Mucosa of descending colon (tissue), 3 donors: Measurements from ENCODE around the gene IGSF9B. TPM values are rescaled to one million over a fixed set of nuclear protein-coding genes. Genes with fewer than 3 reads are reported as not detected.

Source experiments
- ATAC-seq: fragments of 200-7000 bp; cut with Tn5 transposase; one replicate; pipeline ENCODE4 v1.9.1; 2020; ENCODE audit warnings: mild to moderate bottlenecking, moderate library complexity
- DNase-seq, 3 donors: peaks; one replicate each; pipeline ENCODE4 v3.0.0-alpha.2; 2020
- H3K36me3 ChIP-seq: fragments of 200-600 bp; one replicate; pipeline ENCODE4 v1.8.0; 2021; ENCODE audit warnings: low read depth, mild to moderate bottlenecking
- H3K4me1 ChIP-seq: fragments of 200-600 bp; one replicate; pipeline ENCODE4 v1.8.0; 2021; ENCODE audit warnings: low read depth, mild to moderate bottlenecking
- H3K4me3 ChIP-seq: fragments of 200-600 bp; one replicate; pipeline ENCODE4 v1.8.0; 2021; ENCODE audit warnings: mild to moderate bottlenecking
- H3K9me3 ChIP-seq: fragments of 200-600 bp; one replicate; pipeline ENCODE4 v1.8.0; 2021; ENCODE audit warnings: mild to moderate bottlenecking
- intact Hi-C, 2 donors: fragments of 100-400 bp; cut with DNase I in 1 of 2; cut with micrococcal nuclease in 1 of 2; formaldehyde crosslinking; loops; one replicate each; pipeline versions ENCODE4 v1.11.0 to v1.11.1; 2022; cut with DNase I, micrococcal nuclease
- total RNA-seq, 3 donors: library from RNA; stranded (reverse); fragmentation: NEBNext Ultra II Directional in 2 of 3; extraction: Animal tissue kit (Norgen Biotek cat#: 25700) in 2 of 3; gene quantifications; one replicate each; pipeline versions ENCODE4 v1.2.1 to v1.2.4, GENCODE V29; 2021 to 2023
- TF ChIP-seq, protein P1 (sequence below): fragments of 200-600 bp; IDR thresholded peaks from one replicate; pipeline ENCODE4 v1.8.0; 2022; ENCODE audit warnings: antibody characterized with exemption, mild to moderate bottlenecking
- donor health status: DM: no; HTN: no; CAD: no; lungs with moderate emphysema.
- donor health status: DM: no; HTN: no; CAD: no.
- donor health status: DM: no; HTN: yes; CAD: no.

The IGSF9B gene
- total RNA-seq, 3 donors from 2014 or later, result 5.2 to 42.6 (median 5.8) TPM

DNA sequence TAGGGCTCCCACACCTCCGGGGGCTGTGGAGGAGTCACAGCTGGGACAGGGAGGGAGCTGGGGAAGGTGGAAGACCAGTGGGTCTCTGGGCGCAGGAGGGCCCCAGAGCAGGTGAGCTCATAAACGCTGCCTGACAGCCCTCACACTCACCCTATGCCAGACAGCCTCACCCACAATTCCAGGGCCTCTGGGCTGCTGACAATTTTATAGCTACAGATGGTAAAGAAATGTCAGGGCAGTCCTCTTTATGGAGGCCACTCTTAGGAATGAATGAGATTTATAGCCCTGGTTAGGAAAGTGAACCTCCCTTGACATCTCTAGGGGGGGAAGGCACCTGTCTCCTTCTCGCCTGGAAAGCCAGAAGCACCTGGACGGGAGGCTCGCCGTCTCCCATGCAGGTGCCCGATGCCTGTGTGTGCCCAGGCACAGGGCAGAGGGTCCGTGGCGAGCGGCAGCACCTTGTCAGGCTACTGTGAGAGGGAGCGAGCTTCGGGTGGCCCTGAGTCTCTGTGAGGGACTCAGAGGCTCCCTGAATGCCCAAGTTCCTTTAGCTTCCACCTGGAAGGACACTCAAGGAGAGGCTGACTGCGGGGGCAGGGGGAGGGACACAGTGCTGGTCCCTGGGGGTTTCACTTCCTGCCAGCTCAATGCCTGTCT lies 39.9 kb downstream of the IGSF9B start:
- intact Hi-C loops, result no loop called here
- Histone ChIP-seq H3K4me1 (peaks cover 2% of the 10 kb centered on the region), H3K4me3 (no peak overlapping the region), H3K36me3 (no peaks in the 10 kb centered on the region), H3K9me3 (no peaks in the 10 kb centered on the region)
- TF ChIP-seq, protein P1, sequence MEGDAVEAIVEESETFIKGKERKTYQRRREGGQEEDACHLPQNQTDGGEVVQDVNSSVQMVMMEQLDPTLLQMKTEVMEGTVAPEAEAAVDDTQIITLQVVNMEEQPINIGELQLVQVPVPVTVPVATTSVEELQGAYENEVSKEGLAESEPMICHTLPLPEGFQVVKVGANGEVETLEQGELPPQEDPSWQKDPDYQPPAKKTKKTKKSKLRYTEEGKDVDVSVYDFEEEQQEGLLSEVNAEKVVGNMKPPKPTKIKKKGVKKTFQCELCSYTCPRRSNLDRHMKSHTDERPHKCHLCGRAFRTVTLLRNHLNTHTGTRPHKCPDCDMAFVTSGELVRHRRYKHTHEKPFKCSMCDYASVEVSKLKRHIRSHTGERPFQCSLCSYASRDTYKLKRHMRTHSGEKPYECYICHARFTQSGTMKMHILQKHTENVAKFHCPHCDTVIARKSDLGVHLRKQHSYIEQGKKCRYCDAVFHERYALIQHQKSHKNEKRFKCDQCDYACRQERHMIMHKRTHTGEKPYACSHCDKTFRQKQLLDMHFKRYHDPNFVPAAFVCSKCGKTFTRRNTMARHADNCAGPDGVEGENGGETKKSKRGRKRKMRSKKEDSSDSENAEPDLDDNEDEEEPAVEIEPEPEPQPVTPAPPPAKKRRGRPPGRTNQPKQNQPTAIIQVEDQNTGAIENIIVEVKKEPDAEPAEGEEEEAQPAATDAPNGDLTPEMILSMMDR, result no peak
- DNase-seq (peak in 1 of 3 donors; percentile 24), ATAC-seq (peak; percentile 64)

DNA sequence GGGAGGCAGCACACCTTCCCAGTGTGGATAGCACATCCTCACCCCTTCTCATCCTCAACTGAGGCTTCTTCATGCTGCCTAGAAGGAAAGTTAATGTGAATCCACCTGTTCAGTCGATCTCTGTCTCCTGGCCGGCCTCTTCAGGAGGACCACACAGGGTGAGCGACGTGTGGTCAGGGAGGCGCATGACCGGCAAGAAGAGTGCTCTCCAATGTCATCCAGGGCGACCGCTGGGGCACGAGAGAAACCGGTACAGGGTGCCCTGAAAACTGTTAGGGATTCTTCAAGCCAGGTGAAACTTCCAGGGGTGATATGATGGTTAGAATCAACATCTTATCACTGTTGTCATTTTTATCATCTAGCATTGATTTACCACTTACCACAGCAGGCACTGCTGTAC lies 43.0 kb downstream of the IGSF9B start:
- intact Hi-C loops, result no loop called here

DNA sequence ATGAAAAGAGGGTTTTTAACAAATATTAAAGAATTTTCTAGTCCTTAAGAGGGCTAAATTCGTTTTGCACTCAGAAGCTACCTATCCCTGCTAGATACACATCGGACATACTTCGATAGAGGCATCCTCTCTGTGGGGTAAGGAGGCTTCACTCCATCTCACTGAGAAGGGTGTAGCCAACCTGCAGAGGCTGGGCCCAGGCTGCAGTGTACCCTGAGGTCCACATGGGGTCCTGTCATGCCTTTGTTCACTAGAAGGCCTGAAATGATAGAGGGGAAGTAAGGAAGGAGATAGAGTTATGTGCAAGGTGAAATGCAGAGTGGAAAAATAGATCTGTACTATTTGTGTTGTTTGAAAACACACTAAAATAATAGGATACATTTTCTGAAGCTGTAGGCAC lies 45.6 kb downstream of the IGSF9B start:
- H3K9me3 ChIP-seq, result no peaks in the 10 kb centered on the region
- ATAC-seq, result no peak
- no peaks in the 10 kb centered on the region for H3K36me3 ChIP-seq
- TF ChIP-seq, protein P1, result no peak
- H3K4me3 ChIP-seq, result no peak overlapping the region
- intact Hi-C loops, result no loop called here
- DNase-seq, result no peak
- no peaks in the 10 kb centered on the region for H3K4me1 ChIP-seq

More for the DNA sequence above, 43.0 kb downstream of the IGSF9B start:
- DNase-seq, result no peak
- Histone ChIP-seq H3K9me3 (no peaks in the 10 kb centered on the region), H3K4me3 (no peak overlapping the region), H3K4me1 (peaks cover 2% of the 10 kb centered on the region), H3K36me3 (no peaks in the 10 kb centered on the region)
- ATAC-seq, result no peak
- TF ChIP-seq, protein P1, result no peak

DNA sequence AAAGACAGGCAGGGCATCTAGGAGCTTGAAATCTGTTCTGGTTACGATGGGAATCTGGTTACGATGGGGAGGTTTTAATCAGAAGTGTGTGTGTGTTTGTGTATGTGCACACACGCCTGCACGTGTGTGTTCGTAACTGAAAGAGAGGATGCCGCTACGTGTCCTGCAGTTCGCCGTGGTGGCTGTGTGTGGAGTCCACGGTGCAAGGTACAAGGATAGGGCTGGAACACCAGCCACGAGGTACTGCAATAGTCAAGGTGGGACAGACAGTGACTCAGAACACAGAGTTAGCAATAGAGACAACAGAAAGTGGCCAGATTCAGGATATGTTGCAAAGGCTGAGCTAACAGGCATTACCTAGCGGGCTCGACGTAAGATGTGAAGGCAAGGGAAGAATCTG lies 46.7 kb downstream of the IGSF9B start:
- Histone ChIP-seq H3K4me1 (no peaks in the 10 kb centered on the region), H3K9me3 (no peaks in the 10 kb centered on the region), H3K4me3 (no peak overlapping the region), H3K36me3 (no peaks in the 10 kb centered on the region)
- ATAC-seq (no peak), DNase-seq (no peak)
- TF ChIP-seq, protein P1, result no peak
- intact Hi-C loops, result no loop called here

DNA sequence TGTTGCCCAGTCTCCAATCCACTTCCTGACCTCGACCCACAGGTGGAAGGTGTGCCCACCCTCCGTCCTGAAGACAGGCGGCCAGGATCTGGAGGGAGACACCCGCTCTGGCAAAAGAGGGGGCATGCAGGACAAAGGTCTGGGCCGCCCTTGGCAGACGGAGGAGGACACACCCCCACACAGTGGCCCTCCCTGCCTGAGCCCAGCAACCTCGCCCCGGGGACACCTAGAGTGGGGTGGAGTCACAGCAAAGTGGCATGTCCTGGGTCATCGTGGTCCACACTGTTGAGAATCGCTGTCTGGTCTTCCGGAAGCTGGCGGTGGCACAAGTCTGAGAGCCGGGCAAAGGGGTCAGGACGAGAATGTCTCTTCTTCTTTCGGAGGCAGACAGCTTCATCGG lies 47.9 kb downstream of the IGSF9B start:
- DNase-seq (no peak), ATAC-seq (no peak)
- TF ChIP-seq, protein P1, result no peak
- H3K36me3 ChIP-seq, result no peaks in the 10 kb centered on the region
- no peak overlapping the region for H3K4me3 ChIP-seq
- intact Hi-C loops, result no loop called here
- no peaks in the 10 kb centered on the region for H3K4me1 ChIP-seq
- H3K9me3 ChIP-seq, result no peaks in the 10 kb centered on the region

DNA sequence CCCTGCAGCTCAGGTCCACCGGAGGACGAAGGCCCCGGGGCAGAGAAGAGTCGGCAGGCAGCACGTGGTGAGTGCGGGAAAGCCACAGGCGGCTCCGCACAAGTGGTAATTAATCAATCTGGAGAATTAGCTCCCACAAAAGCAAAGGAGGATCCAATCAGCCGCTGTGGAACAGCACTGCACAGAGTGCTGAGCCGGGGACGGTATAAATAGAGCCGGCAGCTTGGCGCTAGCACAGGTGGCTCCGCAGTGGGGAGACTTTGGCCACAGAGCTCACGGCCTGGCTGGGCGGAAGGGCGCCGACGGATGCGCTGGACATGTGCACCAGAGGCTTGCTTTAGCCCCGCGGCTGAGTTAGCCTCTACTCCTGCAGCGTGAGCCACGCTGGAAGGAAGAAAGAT lies 48.9 kb downstream of the IGSF9B start:
- TF ChIP-seq, protein P1, result no peak
- intact Hi-C loops, result no loop called here
- no peaks in the 10 kb centered on the region for H3K9me3 ChIP-seq
- no peaks in the 10 kb centered on the region for H3K36me3 ChIP-seq
- DNase-seq, result no peak
- no peak overlapping the region for H3K4me3 ChIP-seq
- no peaks in the 10 kb centered on the region for H3K4me1 ChIP-seq
- no peak for ATAC-seq
